Hematopoietic multipotent progenitor cell (in vitro differentiated cells): ENCODE results near the gene RPL7A. TPM values are rescaled to one million over a fixed set of nuclear protein-coding genes. Genes with fewer than 3 reads are reported as not detected.
"Not testable (repeated sequence)": the region's sequence is repeated elsewhere in the genome, so short reads cannot be mapped to it uniquely, and the experiment has no call there.

Source experiments
- DNase-seq, 3 donors: peaks; one replicate each; pipeline ENCODE4 v3.0.0-alpha.2; 2011 to 2015; ENCODE audit warnings: low read depth in 2 of 3, low spot score in 2 of 3
- small RNA-seq: library from RNA; depleted of rRNA; stranded (forward); fragments of <200 nt; gene quantifications from one replicate; pipeline ENCODE3, GENCODE V24; 2012
- total RNA-seq: library from RNA; depleted of rRNA; stranded (reverse); fragments of >200 nt; gene quantifications from one replicate; pipeline ENCODE4 v1.2.3, GENCODE V29; 2012

RPL7A gene
- total RNA-seq, 1 donor, result 3,489 TPM

- no peak for DNase-seq
Measured at GRCh38 chr9:133384736-133385321, 36.8 kb downstream of the RPL7A start.

GRCh38 chr9:133385452-133385851 lies 37.4 kb downstream of the RPL7A start:
- DNase-seq, result no peak

GRCh38 chr9:133386338-133386737 lies 38.3 kb downstream of the RPL7A start:
- DNase-seq, result no peak

GRCh38 chr9:133387680-133388079 lies 39.7 kb downstream of the RPL7A start:
- no peak for DNase-seq

DNA sequence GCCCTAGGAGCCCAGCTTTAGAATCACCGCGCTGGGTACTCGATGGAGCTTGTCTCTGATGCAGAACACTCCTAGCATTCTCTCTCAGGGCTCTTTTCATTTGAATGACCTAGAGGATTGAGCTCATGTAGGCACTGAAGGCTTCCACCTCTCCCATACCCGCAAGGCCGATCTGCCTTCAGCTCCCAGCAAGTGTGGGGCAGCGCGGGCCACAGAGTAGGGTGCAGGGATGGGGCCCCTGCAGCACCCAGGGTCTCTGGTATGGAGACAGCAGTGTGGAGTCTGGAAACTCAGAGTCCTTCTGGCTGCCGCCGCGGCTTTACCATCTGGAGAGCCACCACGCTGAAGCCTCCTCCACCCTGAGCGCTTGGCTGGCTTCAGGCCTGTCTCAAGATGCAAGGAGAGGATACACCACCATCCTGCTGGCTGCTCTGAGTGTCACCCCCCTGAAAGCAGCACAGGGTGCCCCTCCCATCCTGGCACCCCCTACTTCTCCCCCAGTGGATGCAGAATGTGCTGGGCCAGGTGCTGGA lies 41.1 kb downstream of the RPL7A start:
- DNase-seq, result no peak

DNA sequence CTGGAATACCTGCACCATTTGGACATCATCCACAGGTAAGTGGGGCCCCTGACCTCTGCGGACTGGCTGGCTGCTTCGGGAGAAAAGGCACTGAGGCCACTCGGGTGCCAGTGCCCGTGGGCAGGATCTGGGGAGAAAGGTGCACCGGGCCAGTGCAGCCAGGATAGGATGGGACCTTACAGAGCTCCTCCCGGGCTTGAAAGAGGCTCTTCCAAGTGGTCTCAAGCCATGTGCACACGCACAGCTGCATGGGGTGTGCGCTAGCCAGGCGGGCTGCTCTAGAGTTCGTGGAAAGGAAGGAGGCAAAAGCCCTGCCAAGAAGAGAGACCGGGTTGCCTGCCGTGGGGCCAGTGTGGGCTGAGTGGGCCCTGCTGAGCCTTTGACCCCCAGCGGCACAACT lies 41.5 kb downstream of the RPL7A start:
- DNase-seq, result no peak

GRCh38 chr9:133390713-133391112 lies 42.7 kb downstream of the RPL7A start:
- no peak for DNase-seq

GRCh38 chr9:133391449-133391848 lies 43.4 kb downstream of the RPL7A start:
- DNase-seq, result not testable (repeated sequence)

- not testable (repeated sequence) for DNase-seq
Measured at GRCh38 chr9:133392308-133392707, 44.3 kb downstream of the RPL7A start.

DNA sequence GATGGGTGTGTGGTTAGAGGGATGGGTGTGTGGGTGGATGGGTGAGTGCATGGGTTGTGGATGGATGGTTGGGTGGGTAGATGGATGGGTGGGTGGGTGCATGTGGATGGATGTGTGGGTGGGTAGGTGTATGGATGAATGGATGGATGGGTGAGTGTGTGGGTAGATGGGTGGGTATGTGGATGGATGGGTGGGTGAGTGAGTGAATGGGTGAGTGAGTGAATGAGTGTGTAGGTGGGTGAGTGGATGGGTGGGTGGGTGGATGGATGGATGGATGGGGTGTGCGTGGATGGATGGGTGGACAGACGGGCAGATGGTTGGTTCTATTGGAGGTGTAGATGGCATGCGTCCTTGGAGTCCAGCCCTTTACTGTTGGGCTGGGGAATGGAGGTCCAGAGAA lies 45.4 kb downstream of the RPL7A start:
- DNase-seq, result no peak

DNA sequence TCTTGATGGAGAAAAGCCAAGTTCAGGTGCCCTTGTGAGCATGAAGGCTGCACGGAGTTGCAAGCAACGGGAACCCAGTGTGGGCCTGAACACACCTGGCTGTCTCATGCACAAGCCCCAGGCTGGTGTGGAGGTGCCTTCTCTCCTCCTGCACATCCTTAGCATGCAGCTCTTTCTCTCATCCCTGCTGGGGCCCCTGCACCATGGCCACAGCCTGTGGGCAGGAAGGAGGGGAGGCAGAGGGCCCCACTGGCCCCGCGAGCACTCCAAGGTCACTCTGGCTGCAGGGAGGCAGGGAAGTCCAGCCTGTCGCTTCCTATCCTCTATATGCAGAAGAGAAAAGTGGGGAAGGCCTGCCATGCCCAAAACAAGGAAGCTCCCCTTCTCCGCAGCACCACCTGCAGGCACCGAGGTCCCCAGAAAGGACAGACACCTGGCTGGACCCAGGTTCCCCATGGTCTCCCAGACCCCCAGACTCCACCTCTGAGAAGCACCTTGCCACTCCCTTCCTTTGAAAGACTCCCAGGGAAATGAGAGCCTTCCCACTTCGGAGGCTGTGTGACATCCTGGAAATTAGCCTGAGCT lies 46.8 kb downstream of the RPL7A start:
- no peak for DNase-seq

GRCh38 chr9:133396952-133397351 lies 48.9 kb downstream of the RPL7A start:
- peak in 1 of 3 donors; percentile 20 for DNase-seq

GRCh38 chr9:133397370-133397769 lies 49.4 kb downstream of the RPL7A start:
- DNase-seq, result no peak

GRCh38 chr9:133397895-133398294 lies 49.9 kb downstream of the RPL7A start:
- no peak for DNase-seq

- no peak for DNase-seq
Measured at GRCh38 chr9:133400292-133400691, 52.3 kb downstream of the RPL7A start.

Small RNAs within 50 kb of the gene (small RNA-seq; reads per million reads assigned to genes)
- gene RF00019 (not detected), gene SNORD24 (not detected), gene SNORD36A (not detected), gene SNORD36B (not detected), gene SNORD36C (not detected)

Other genes with a start within 250 kb of the RPL7A start
- 139 TPM for gene RALGDS, start 227.0 kb upstream of the RPL7A start, total RNA-seq
- 54.9 TPM for gene GBGT1, start 184.3 kb upstream of the RPL7A start, total RNA-seq
- not detected for gene OBP2B, start 139.0 kb upstream of the RPL7A start, total RNA-seq
- gene ABO, start 73.0 kb upstream of the RPL7A start, total RNA-seq, result 26.7 TPM
- 19.4 TPM for gene SURF6, start 12.0 kb upstream of the RPL7A start, total RNA-seq
- 27.5 TPM for gene MED22, start 87 bp upstream of the RPL7A start, total RNA-seq
- gene SURF1, start 8.3 kb downstream of the RPL7A start, total RNA-seq, result 22.9 TPM
- 11.3 TPM for gene SURF2, start 8.3 kb downstream of the RPL7A start, total RNA-seq
- gene SURF4, start 27.8 kb downstream of the RPL7A start, total RNA-seq, result 196 TPM
- 0.81 TPM for gene STKLD1, start 28.1 kb downstream of the RPL7A start, total RNA-seq
- 29.9 TPM for gene REXO4, start 69.8 kb downstream of the RPL7A start, total RNA-seq
- 1.6 TPM for gene ADAMTS13, start 74.1 kb downstream of the RPL7A start, total RNA-seq
- 5.4 TPM for gene CACFD1, start 111.8 kb downstream of the RPL7A start, total RNA-seq
- 6.5 TPM for gene SLC2A6, start 130.9 kb downstream of the RPL7A start, total RNA-seq
- not detected for gene MYMK, start 176.7 kb downstream of the RPL7A start, total RNA-seq
- under 0.01 TPM for gene ADAMTSL2, start 186.5 kb downstream of the RPL7A start, total RNA-seq